ENCODE results near the gene PTPRN2.

Gene PTPRN2

GRCh38 chr7:157871681-157872080, 715.9 kb downstream of the PTPRN2 start:
- TF ChIP-seq CTCF (IDR thresholded peaks at IDR 0.05; ENCODE audit: borderline replicate concordance, control extremely low read depth, extremely low read depth, insufficient read depth, missing control alignments): no peak
- no peak for DNase-seq (ENCODE audit: low spot score)
- in situ Hi-C loops (cut with MboI; ENCODE audit: low sequenced_read_pairs, unreplicated experiment): no loop called here

GRCh38 chr7:157870644-157871290, 716.9 kb downstream of the PTPRN2 start:
- DNase-seq (ENCODE audit: low spot score): no peak
- TF ChIP-seq CTCF (IDR thresholded peaks at IDR 0.05; ENCODE audit: borderline replicate concordance, control extremely low read depth, extremely low read depth, insufficient read depth, missing control alignments): no peak
- in situ Hi-C loops (cut with MboI; ENCODE audit: low sequenced_read_pairs, unreplicated experiment): no loop called here

GRCh38 chr7:157869793-157870192, 717.8 kb downstream of the PTPRN2 start:
- TF ChIP-seq CTCF (IDR thresholded peaks at IDR 0.05; ENCODE audit: borderline replicate concordance, control extremely low read depth, extremely low read depth, insufficient read depth, missing control alignments): no peak
- in situ Hi-C loops (cut with MboI; ENCODE audit: low sequenced_read_pairs, unreplicated experiment): no loop called here
- DNase-seq (ENCODE audit: low spot score): no peak

GRCh38 chr7:157867685-157868305, 719.8 kb downstream of the PTPRN2 start:
- no peak for TF ChIP-seq CTCF (IDR thresholded peaks at IDR 0.05; ENCODE audit: borderline replicate concordance, control extremely low read depth, extremely low read depth, insufficient read depth, missing control alignments)
- no peak for DNase-seq (ENCODE audit: low spot score)
- in situ Hi-C loops (cut with MboI; ENCODE audit: low sequenced_read_pairs, unreplicated experiment): no loop called here

- TF ChIP-seq CTCF (IDR thresholded peaks at IDR 0.05; ENCODE audit: borderline replicate concordance, control extremely low read depth, extremely low read depth, insufficient read depth, missing control alignments): no peak
- in situ Hi-C loops (cut with MboI; ENCODE audit: low sequenced_read_pairs, unreplicated experiment): no loop called here
- no peak for DNase-seq (ENCODE audit: low spot score)
Observed at GRCh38 chr7:157866336-157866924, 721.2 kb downstream of the PTPRN2 start.

- TF ChIP-seq CTCF (IDR thresholded peaks at IDR 0.05; ENCODE audit: borderline replicate concordance, control extremely low read depth, extremely low read depth, insufficient read depth, missing control alignments): no peak
- no peak for DNase-seq (ENCODE audit: low spot score)
- in situ Hi-C loops (cut with MboI; ENCODE audit: low sequenced_read_pairs, unreplicated experiment): no loop called here
Observed at GRCh38 chr7:157865351-157866165, 722.1 kb downstream of the PTPRN2 start.
